Peyer's patch (tissue), 4 donors: ENCODE results near the gene BNIP1.

ENCODE experiments used
- CTCF ChIP-seq, 6 experiments: fragments of 450-650 bp in 4 of 6; fragments of 200-600 bp in 2 of 6; sonication (generic) in 1 of 6; IDR thresholded peaks; one replicate each; pipeline ENCODE4 v1.5.1; 2017 to 2019; ENCODE audit warnings: antibody characterized with exemption in 6 of 6, mild to moderate bottlenecking in 3 of 6, moderate library complexity in 1 of 6
- POLR2A ChIP-seq, 2 donors: fragments of 450-650 bp; IDR thresholded peaks; one replicate each; pipeline ENCODE4 v1.5.1; 2017; ENCODE audit warnings: antibody characterized with exemption in 2 of 2, mild to moderate bottlenecking in 2 of 2, moderate library complexity in 2 of 2

- TF ChIP-seq POLR2A (IDR thresholded peaks at IDR 0.05): no peak
- no peak for TF ChIP-seq CTCF (IDR thresholded peaks at IDR 0.05)
These were observed 14.9 kb downstream of the BNIP1 start for GRCh38 chr5:173159256-173159655.
